Activated naive CD8-positive, alpha-beta T cell (primary cell): ENCODE results near the gene NVL.
"Not testable (repeated sequence)": the region's sequence is repeated elsewhere in the genome, so short reads cannot be mapped to it uniquely, and the experiment has no call there.

ENCODE experiments used
- H3K27ac Mint-ChIP-seq: one replicate; pipeline ENCODE4 v1.8.0; 2021; ENCODE audit warnings: mixed read lengths
- H3K27me3 Mint-ChIP-seq: one replicate; pipeline ENCODE4 v1.8.0; 2021; ENCODE audit warnings: mixed read lengths
- H3K36me3 Mint-ChIP-seq: one replicate; pipeline ENCODE4 v1.8.0; 2021; ENCODE audit warnings: mixed read lengths
- H3K4me1 Mint-ChIP-seq: one replicate; pipeline ENCODE4 v1.8.0; 2021; ENCODE audit warnings: low read depth, mixed read lengths
- H3K4me3 Mint-ChIP-seq: one replicate; pipeline ENCODE4 v1.8.0; 2021; ENCODE audit warnings: mild to moderate bottlenecking, mixed read lengths
- H3K9me3 Mint-ChIP-seq: one replicate; pipeline ENCODE4 v1.8.0; 2021; ENCODE audit warnings: low read depth, mixed read lengths

NVL gene

GRCh38 chr1:224329842-224330753 is at the start of gene NVL:
NVL (minus strand) TSS chr1:224330172; CDS start chr1:224330127, 45 bp downstream.
- Mint-ChIP-seq H3K27me3 (no peaks in the 10 kb centered on the region), H3K4me1 (peaks cover 50% of the 10 kb centered on the region), H3K4me3 (peak within 1 kb of the TSS; percentile 99), H3K27ac (peak within 1 kb of the TSS; percentile 100), H3K9me3 (no peaks in the 10 kb centered on the region), H3K36me3 (no peaks in the 10 kb centered on the region)

- H3K9me3 Mint-ChIP-seq: no peaks in the 10 kb centered on the region
- H3K27ac Mint-ChIP-seq: peak overlapping the region; percentile 71
- H3K36me3 Mint-ChIP-seq: peaks cover 19% of the 10 kb centered on the region
- peaks cover 90% of the 10 kb centered on the region for H3K4me1 Mint-ChIP-seq
- H3K27me3 Mint-ChIP-seq: no peaks in the 10 kb centered on the region
- peak overlapping the region; percentile 81 for H3K4me3 Mint-ChIP-seq
Observed at GRCh38 chr1:224378855-224379631, 49.1 kb upstream of the NVL start.

GRCh38 chr1:224377676-224378006 is 47.7 kb upstream of the NVL start:
- Mint-ChIP-seq H3K4me1 (peaks cover 89% of the 10 kb centered on the region), H3K9me3 (no peaks in the 10 kb centered on the region), H3K36me3 (peaks cover 18% of the 10 kb centered on the region), H3K4me3 (peak overlapping the region; percentile 55), H3K27ac (peak overlapping the region; percentile 78), H3K27me3 (no peaks in the 10 kb centered on the region)

- no peaks in the 10 kb centered on the region for H3K27me3 Mint-ChIP-seq
- H3K36me3 Mint-ChIP-seq: peaks cover 26% of the 10 kb centered on the region
- no peaks in the 10 kb centered on the region for H3K9me3 Mint-ChIP-seq
- H3K4me1 Mint-ChIP-seq: peaks cover 76% of the 10 kb centered on the region
- peak overlapping the region; percentile 82 for H3K27ac Mint-ChIP-seq
- H3K4me3 Mint-ChIP-seq: peak overlapping the region; percentile 41
Observed at GRCh38 chr1:224375059-224375458, 45.1 kb upstream of the NVL start.

- H3K27me3 Mint-ChIP-seq: no peaks in the 10 kb centered on the region
- H3K27ac Mint-ChIP-seq: peak overlapping the region; percentile 68
- H3K4me1 Mint-ChIP-seq: peaks cover 73% of the 10 kb centered on the region
- H3K4me3 Mint-ChIP-seq: no peak overlapping the region
- H3K9me3 Mint-ChIP-seq: no peaks in the 10 kb centered on the region
- H3K36me3 Mint-ChIP-seq: peaks cover 23% of the 10 kb centered on the region
Observed at GRCh38 chr1:224373008-224373590, 43.1 kb upstream of the NVL start.

GRCh38 chr1:224368409-224368808 is 38.4 kb upstream of the NVL start:
- Mint-ChIP-seq H3K9me3 (no peaks in the 10 kb centered on the region), H3K27me3 (no peaks in the 10 kb centered on the region), H3K27ac (no peak overlapping the region), H3K36me3 (peaks cover 22% of the 10 kb centered on the region), H3K4me3 (peak overlapping the region; percentile 57), H3K4me1 (peaks cover 58% of the 10 kb centered on the region)

- no peaks in the 10 kb centered on the region for H3K27me3 Mint-ChIP-seq
- peaks cover 15% of the 10 kb centered on the region for H3K36me3 Mint-ChIP-seq
Observed at GRCh38 chr1:224359207-224359606, 29.2 kb upstream of the NVL start.

GRCh38 chr1:224358237-224358636 is 28.3 kb upstream of the NVL start:
- peaks cover 57% of the 10 kb centered on the region for H3K4me1 Mint-ChIP-seq
- no peaks in the 10 kb centered on the region for H3K9me3 Mint-ChIP-seq
- peaks cover 9% of the 10 kb centered on the region for H3K36me3 Mint-ChIP-seq
- peak overlapping the region; percentile 90 for H3K4me3 Mint-ChIP-seq
- peak overlapping the region; percentile 91 for H3K27ac Mint-ChIP-seq
- no peaks in the 10 kb centered on the region for H3K27me3 Mint-ChIP-seq

More at GRCh38 chr1:224359207-224359606, 29.2 kb upstream of the NVL start:
- H3K27ac Mint-ChIP-seq: peak overlapping the region; percentile 75
- H3K9me3 Mint-ChIP-seq: no peaks in the 10 kb centered on the region
- H3K4me3 Mint-ChIP-seq: peak overlapping the region; percentile 90
- H3K4me1 Mint-ChIP-seq: peaks cover 58% of the 10 kb centered on the region

GRCh38 chr1:224357626-224358124 is 27.7 kb upstream of the NVL start:
- peaks cover 54% of the 10 kb centered on the region for H3K4me1 Mint-ChIP-seq

GRCh38 chr1:224356685-224357625 is 27.0 kb upstream of the NVL start, which contains the start of gene CNIH4:
CNIH4 (plus strand) TSS chr1:224356879; CDS start chr1:224356925, 46 bp downstream.
- peak within 1 kb of the TSS; percentile 91 for H3K27ac Mint-ChIP-seq
- peak within 1 kb of the TSS; percentile 90 for H3K4me3 Mint-ChIP-seq
- H3K9me3 Mint-ChIP-seq: no peaks in the 10 kb centered on the region
- no peaks in the 10 kb centered on the region for H3K27me3 Mint-ChIP-seq
- peaks cover 3% of the 10 kb centered on the region for H3K36me3 Mint-ChIP-seq
- peaks cover 48% of the 10 kb centered on the region for H3K4me1 Mint-ChIP-seq

More at GRCh38 chr1:224357626-224358124, 27.7 kb upstream of the NVL start:
- Mint-ChIP-seq H3K27me3 (no peaks in the 10 kb centered on the region), H3K4me3 (peak overlapping the region; percentile 90), H3K9me3 (no peaks in the 10 kb centered on the region), H3K27ac (peak overlapping the region; percentile 91), H3K36me3 (peaks cover 6% of the 10 kb centered on the region)

GRCh38 chr1:224353975-224354925 is 24.3 kb upstream of the NVL start:
- H3K9me3 Mint-ChIP-seq: no peaks in the 10 kb centered on the region
- no peaks in the 10 kb centered on the region for H3K36me3 Mint-ChIP-seq
- no peak overlapping the region for H3K4me3 Mint-ChIP-seq
- H3K27ac Mint-ChIP-seq: peak overlapping the region; percentile 46
- H3K4me1 Mint-ChIP-seq: peaks cover 34% of the 10 kb centered on the region
- H3K27me3 Mint-ChIP-seq: no peaks in the 10 kb centered on the region

GRCh38 chr1:224352436-224353085 is 22.6 kb upstream of the NVL start:
- peaks cover 28% of the 10 kb centered on the region for H3K4me1 Mint-ChIP-seq
- H3K9me3 Mint-ChIP-seq, H3K27ac Mint-ChIP-seq, H3K36me3 Mint-ChIP-seq, H3K4me3 Mint-ChIP-seq, H3K27me3 Mint-ChIP-seq: not testable (repeated sequence)

GRCh38 chr1:224349716-224350115 is 19.7 kb upstream of the NVL start:
- H3K4me3 Mint-ChIP-seq, H3K36me3 Mint-ChIP-seq, H3K27ac Mint-ChIP-seq, H3K9me3 Mint-ChIP-seq, H3K27me3 Mint-ChIP-seq: not testable (repeated sequence)
- H3K4me1 Mint-ChIP-seq: peaks cover 28% of the 10 kb centered on the region
